IMR-90 (cell line): ENCODE measurements around the gene MOB3B. TPM values are rescaled to one million over a fixed set of nuclear protein-coding genes. Genes with fewer than 3 reads are reported as not detected.

ENCODE experiments used
- ATAC-seq: fragments of 200-7000 bp; cut with Tn5 transposase; 2 replicates; pipeline ENCODE4 v1.9.1; 2020; ENCODE audit warnings: low read depth, mild to moderate bottlenecking, moderate library complexity
- BruUV-seq: library from RNA; stranded (reverse); fragments of 400-500 nt; replicated peaks from 2 replicates; lab custom pipeline; 2021; lab: Mats Ljungman, UMichigan
- CTCF ChIA-PET: fragments of 300-600 bp; formaldehyde crosslinking; extraction: SDS; loops from one replicate; lab custom pipeline; 2021; ENCODE audit warnings: antibody characterized with exemption; lab: Yijun Ruan, JAX
- POLR2A ChIA-PET: fragments of 300-600 bp; sonication (Branson Sonifier 250); formaldehyde crosslinking; loops from one replicate; lab custom pipeline; 2022; ENCODE audit warnings: antibody characterized with exemption; ENCODE audit not compliant: unreplicated experiment; lab: Charles Lee
- DNase-seq: peaks from one replicate; pipeline ENCODE4 v3.0.0; 2013
- H2AFZ ChIP-seq: replicated peaks from 2 replicates; pipeline ENCODE3; 2013; ENCODE audit warnings: low read length, mild to moderate bottlenecking; ENCODE audit not compliant: poor library complexity
- H2AK5ac ChIP-seq: 2 replicates; pipeline ENCODE4 v1.6.1; 2013; ENCODE audit warnings: low read depth, low read length, inconsistent platforms
- H2AK9ac ChIP-seq: replicated peaks from 2 replicates; pipeline ENCODE3; 2013; ENCODE audit warnings: mild to moderate bottlenecking, low read depth, low read length, moderate library complexity; ENCODE audit not compliant: poor library complexity
- H2BK120ac ChIP-seq: 2 replicates; pipeline ENCODE4 v1.6.1; 2013; ENCODE audit warnings: low read depth, low read length, inconsistent platforms
- H2BK15ac ChIP-seq: 3 replicates; pipeline ENCODE4 v1.6.1; 2013; ENCODE audit warnings: low read depth, low read length, inconsistent platforms
- H2BK20ac ChIP-seq: 2 replicates; pipeline ENCODE4 v1.6.1; 2013; ENCODE audit warnings: low read depth, mild to moderate bottlenecking, inconsistent platforms, low read length, moderate library complexity
- H2BK5ac ChIP-seq: 2 replicates; pipeline ENCODE4 v1.6.1; 2013; ENCODE audit warnings: mild to moderate bottlenecking, low read depth, low read length, inconsistent platforms; ENCODE audit not compliant: poor library complexity, severe bottlenecking
- H3K14ac ChIP-seq: replicated peaks from 2 replicates; pipeline ENCODE4 v1.6.1; 2013; ENCODE audit warnings: low read depth, low read length, inconsistent platforms
- H3K18ac ChIP-seq: 2 replicates; pipeline ENCODE4 v1.6.1; 2013; ENCODE audit warnings: low read depth, low read length, control low read depth
- H3K23ac ChIP-seq: 2 replicates; pipeline ENCODE4 v1.6.1; 2013; ENCODE audit warnings: low read depth, low read length, inconsistent platforms
- H3K27ac ChIP-seq: 2 replicates; pipeline ENCODE4 v1.5.1; 2013; ENCODE audit warnings: mild to moderate bottlenecking, control low read depth, low read length; ENCODE audit not compliant: insufficient read depth
- H3K27me3 ChIP-seq: 2 replicates; pipeline ENCODE4 v1.6.1; 2013; ENCODE audit warnings: low read length; ENCODE audit not compliant: control insufficient read depth, insufficient read depth
- H3K36me3 ChIP-seq: 2 replicates; pipeline ENCODE4 v1.6.1; 2013; ENCODE audit warnings: low read length, mixed read lengths; ENCODE audit not compliant: control insufficient read depth, insufficient read depth
- H3K4ac ChIP-seq: 2 replicates; pipeline ENCODE4 v1.6.1; 2013; ENCODE audit warnings: low read depth, low read length, inconsistent platforms
- H3K4me1 ChIP-seq: 2 replicates; pipeline ENCODE4 v1.6.1; 2013; ENCODE audit warnings: low read length, mixed read lengths; ENCODE audit not compliant: control insufficient read depth, insufficient read depth
- H3K4me2 ChIP-seq: 2 replicates; pipeline ENCODE4 v1.6.1; 2013; ENCODE audit warnings: low read depth, mild to moderate bottlenecking, control low read depth, low read length, moderate library complexity
- H3K4me3 ChIP-seq: 2 replicates; pipeline ENCODE4 v1.5.1; 2013; ENCODE audit warnings: low read depth, mild to moderate bottlenecking, control low read depth, low read length, moderate library complexity; ENCODE audit not compliant: insufficient read depth
- H3K56ac ChIP-seq: 2 replicates; pipeline ENCODE4 v1.6.1; 2013; ENCODE audit warnings: low read length, inconsistent platforms; ENCODE audit not compliant: insufficient read depth; ENCODE audit errors: extremely low read depth
- H3K79me1 ChIP-seq, 2 experiments: 2 replicates each; pipeline ENCODE4 v1.6.1; 2013; ENCODE audit warnings: low read length in 2 of 2, inconsistent platforms in 1 of 2, low read depth in 1 of 2
- H3K9ac ChIP-seq: 2 replicates; pipeline ENCODE4 v1.6.1; 2013; ENCODE audit warnings: low read depth, low read length, control low read depth
- H3K9me1 ChIP-seq: 2 replicates; pipeline ENCODE4 v1.6.1; 2013; ENCODE audit warnings: low read length, inconsistent platforms; ENCODE audit not compliant: insufficient read depth
- H3K9me3 ChIP-seq: 2 replicates; pipeline ENCODE4 v1.6.1; 2013; ENCODE audit warnings: low read length; ENCODE audit not compliant: control insufficient read depth, insufficient read depth
- H4K20me1 ChIP-seq: 2 replicates; pipeline ENCODE4 v1.6.1; 2013; ENCODE audit warnings: low read length, inconsistent platforms; ENCODE audit not compliant: insufficient read depth
- H4K5ac ChIP-seq: 2 replicates; pipeline ENCODE4 v1.6.1; 2013; ENCODE audit warnings: mild to moderate bottlenecking, low read depth, low read length, control low read depth
- H4K8ac ChIP-seq, 2 experiments: 2 replicates each; pipeline ENCODE4 v1.6.1; 2013; ENCODE audit warnings: low read depth in 2 of 2, low read length in 2 of 2, control low read depth in 1 of 2, inconsistent platforms in 1 of 2
- H4K91ac ChIP-seq: 2 replicates; pipeline ENCODE4 v1.6.1; 2013; ENCODE audit warnings: low read depth, low read length, inconsistent platforms; ENCODE audit not compliant: insufficient read depth
- CHD1 ChIP-seq: IDR thresholded peaks from 2 replicates; pipeline ENCODE4 v1.6.1; 2012; ENCODE audit warnings: low read depth, low read length, improper control_type of control experiment
- MAFK ChIP-seq: IDR thresholded peaks from 2 replicates; pipeline ENCODE4 v1.6.1; 2012; ENCODE audit warnings: low read depth, low read length, improper control_type of control experiment
- POLR2A ChIP-seq: IDR thresholded peaks from 2 replicates; pipeline ENCODE4 v1.6.1; 2012; ENCODE audit warnings: mild to moderate bottlenecking, low read depth, low read length
- RCOR1 ChIP-seq: IDR thresholded peaks from 2 replicates; pipeline ENCODE4 v1.6.1; 2012; ENCODE audit warnings: mild to moderate bottlenecking, low read length, improper control_type of control experiment; ENCODE audit not compliant: insufficient replicate concordance
- RFX5 ChIP-seq: IDR thresholded peaks from 2 replicates; pipeline ENCODE4 v1.8.0; 2012; ENCODE audit warnings: low read depth, mild to moderate bottlenecking, low read length, moderate library complexity
- WGBS, 2 experiments: methylation state at CpG; one replicate each; pipeline versions ENCODE4 v1.1.5 to v1.1.7; 2013; ENCODE audit warnings: missing lambda C conversion rate in 2 of 2; ENCODE audit not compliant: insufficient read length in 1 of 2; ENCODE audit errors: extremely low coverage in 2 of 2; 5-methylcytosine and 5-hydroxymethylcytosine counted together
- dilution Hi-C: fragments of 300-500 bp; cut with HindIII; formaldehyde crosslinking; loops from one replicate; pipeline ENCODE4 v1.14.3; 2018; ENCODE audit warnings: low sequenced_read_pairs; ENCODE audit not compliant: unreplicated experiment
- in situ Hi-C: fragments of 300-500 bp; cut with MboI; formaldehyde crosslinking; loops from 3 replicates; pipeline ENCODE4 v1.14.3; 2019; ENCODE audit warnings: low sequenced_read_pairs, inconsistent platforms, mixed read lengths
- intact Hi-C: fragments of 100-400 bp; cut with micrococcal nuclease; formaldehyde crosslinking; loops from 2 replicates; pipeline ENCODE4 v1.10.0; 2022
- polyA plus RNA-seq, 3 experiments: library from polyadenylated mRNA; depleted of rRNA; stranded (reverse); fragments of >200 nt; gene quantifications; 2 replicates each; pipeline ENCODE4 v1.2.3, GENCODE V29; 2012; ENCODE audit warnings: low replicate concordance in 1 of 3
- total RNA-seq: library from RNA; depleted of rRNA; stranded (reverse); fragments of >200 nt; gene quantifications from 2 replicates; pipeline ENCODE4 v1.2.3, GENCODE V29; 2012
- TF ChIP-seq, protein P1 (sequence below): conservative IDR thresholded peaks from 2 replicates; pipeline ENCODE4 v1.5.1; 2012; ENCODE audit warnings: mild to moderate bottlenecking, low read depth, low read length, improper control_type of control experiment
- TF ChIP-seq, protein P2 (sequence below): fragments of 150-350 bp; IDR thresholded peaks from 2 replicates; pipeline ENCODE4 v1.6.1; 2016; ENCODE audit warnings: low read depth, mild to moderate bottlenecking, low read length, moderate library complexity, borderline replicate concordance

The MOB3B gene
- total and polyA plus RNA-seq, 2 of the 4 experiments (the other 2 are of a cell fraction), result under 0.01 to 0.02 TPM

DNA sequence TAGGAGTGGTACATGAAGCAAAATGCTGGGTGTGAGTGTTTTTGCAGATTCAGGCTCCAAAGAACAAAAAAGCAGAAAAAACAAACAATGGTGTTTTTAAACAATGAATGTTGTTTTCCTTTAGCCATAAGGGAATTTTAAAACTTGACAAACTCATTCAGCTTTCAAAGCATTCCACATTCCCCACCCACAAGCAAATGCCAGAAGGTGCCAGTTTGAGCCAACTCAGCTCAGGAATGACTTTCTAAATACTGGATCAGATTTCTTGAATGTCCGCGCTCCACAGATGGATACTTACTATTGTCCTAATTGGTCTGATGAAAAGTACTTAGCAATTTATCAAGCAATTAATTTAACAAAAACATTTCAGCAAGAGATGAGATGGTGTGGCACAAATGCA, 12.9 kb upstream of the MOB3B start:
- DNase-seq (no peak), ATAC-seq (no peak)
- TF ChIP-seq, protein P1, sequence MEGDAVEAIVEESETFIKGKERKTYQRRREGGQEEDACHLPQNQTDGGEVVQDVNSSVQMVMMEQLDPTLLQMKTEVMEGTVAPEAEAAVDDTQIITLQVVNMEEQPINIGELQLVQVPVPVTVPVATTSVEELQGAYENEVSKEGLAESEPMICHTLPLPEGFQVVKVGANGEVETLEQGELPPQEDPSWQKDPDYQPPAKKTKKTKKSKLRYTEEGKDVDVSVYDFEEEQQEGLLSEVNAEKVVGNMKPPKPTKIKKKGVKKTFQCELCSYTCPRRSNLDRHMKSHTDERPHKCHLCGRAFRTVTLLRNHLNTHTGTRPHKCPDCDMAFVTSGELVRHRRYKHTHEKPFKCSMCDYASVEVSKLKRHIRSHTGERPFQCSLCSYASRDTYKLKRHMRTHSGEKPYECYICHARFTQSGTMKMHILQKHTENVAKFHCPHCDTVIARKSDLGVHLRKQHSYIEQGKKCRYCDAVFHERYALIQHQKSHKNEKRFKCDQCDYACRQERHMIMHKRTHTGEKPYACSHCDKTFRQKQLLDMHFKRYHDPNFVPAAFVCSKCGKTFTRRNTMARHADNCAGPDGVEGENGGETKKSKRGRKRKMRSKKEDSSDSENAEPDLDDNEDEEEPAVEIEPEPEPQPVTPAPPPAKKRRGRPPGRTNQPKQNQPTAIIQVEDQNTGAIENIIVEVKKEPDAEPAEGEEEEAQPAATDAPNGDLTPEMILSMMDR, result no peak
- TF ChIP-seq, protein P2, sequence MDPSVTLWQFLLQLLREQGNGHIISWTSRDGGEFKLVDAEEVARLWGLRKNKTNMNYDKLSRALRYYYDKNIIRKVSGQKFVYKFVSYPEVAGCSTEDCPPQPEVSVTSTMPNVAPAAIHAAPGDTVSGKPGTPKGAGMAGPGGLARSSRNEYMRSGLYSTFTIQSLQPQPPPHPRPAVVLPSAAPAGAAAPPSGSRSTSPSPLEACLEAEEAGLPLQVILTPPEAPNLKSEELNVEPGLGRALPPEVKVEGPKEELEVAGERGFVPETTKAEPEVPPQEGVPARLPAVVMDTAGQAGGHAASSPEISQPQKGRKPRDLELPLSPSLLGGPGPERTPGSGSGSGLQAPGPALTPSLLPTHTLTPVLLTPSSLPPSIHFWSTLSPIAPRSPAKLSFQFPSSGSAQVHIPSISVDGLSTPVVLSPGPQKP, result no peak
- TF ChIP-seq RCOR1, result no peak
- no peak for TF ChIP-seq CHD1
- TF ChIP-seq RFX5, result no peak
- TF ChIP-seq MAFK, result no peak
- TF ChIP-seq POLR2A, result no peak
- Histone ChIP-seq H2AK5ac (no peak overlapping the region), H2BK120ac (no peak overlapping the region), H2AK9ac (no peak overlapping the region), H2BK20ac (no peak overlapping the region), H2BK15ac (no peak overlapping the region), H4K20me1 (no peaks in the 10 kb centered on the region), H3K4me3 (no peak overlapping the region), H4K8ac (no peak overlapping the region), H3K56ac (no peak overlapping the region), H3K27me3 (no peaks in the 10 kb centered on the region), H3K4me1 (peaks cover 11% of the 10 kb centered on the region), H4K5ac (no peak overlapping the region), H3K79me1 (no peaks in the 10 kb centered on the region), H3K9me1 (peaks cover 6% of the 10 kb centered on the region; the same call in 1 of the 2 replicates), H3K9me3 (no peaks in the 10 kb centered on the region), H2BK5ac (no peak overlapping the region), H4K91ac (no peak overlapping the region), H3K9ac (no peak overlapping the region), H3K23ac (no peak overlapping the region), H3K18ac (no peak overlapping the region), H3K36me3 (no peaks in the 10 kb centered on the region), H3K14ac (no peak overlapping the region), H2AFZ (no peak overlapping the region), H3K4me2 (no peak overlapping the region), H3K27ac (no peak overlapping the region), H3K4ac (no peak overlapping the region)
- ChIA-PET CTCF (no interaction called here), POLR2A (no interaction called here)
- intact Hi-C loops, result loop anchor here (10.0 kb wide), 2 partner anchors 508 to 668 kb away; no protein-coding TSS in a partner anchor
- dilution Hi-C loops, result no loop called here
- WGBS, 2 experiments, result no CpG with 5 or more reads among the region's 2 CpGs
- in situ Hi-C loops, result no loop called here
- no TSS peak for BruUV-seq
